Epidermal melanocyte (primary cell): Measurements from ENCODE around the gene CISH.

Source experiments
- DNase-seq: peaks from one replicate; pipeline ENCODE4 v3.0.0; 2011; ENCODE audit warnings: low spot score; ENCODE audit not compliant: insufficient read length

The CISH gene

GRCh38 chr3:50637945-50638344 lies 26.4 kb upstream of the CISH start:
- no peak for DNase-seq

DNA sequence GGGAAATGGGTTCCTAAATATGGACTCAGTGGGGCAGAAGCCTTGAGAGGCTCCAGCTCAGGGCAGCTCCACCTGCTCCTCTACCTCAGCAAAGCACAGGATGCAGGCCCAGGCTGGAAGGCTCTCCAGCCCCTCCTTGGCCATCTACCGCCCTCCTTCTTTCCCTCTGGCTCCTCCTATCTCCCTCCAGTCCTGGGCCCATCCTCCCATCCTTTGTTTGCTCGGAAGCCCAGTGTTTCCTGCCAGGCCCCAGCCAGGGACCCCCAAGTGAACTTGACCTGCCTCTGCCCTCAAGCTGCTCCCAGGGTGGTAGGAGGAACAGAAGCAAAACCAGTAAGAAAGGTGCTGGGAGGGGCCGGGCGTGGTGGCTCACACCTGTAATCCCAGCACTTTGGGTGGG lies 25.4 kb upstream of the CISH start:
- DNase-seq, result no peak

GRCh38 chr3:50635066-50635465 lies 23.5 kb upstream of the CISH start:
- no peak for DNase-seq

DNA sequence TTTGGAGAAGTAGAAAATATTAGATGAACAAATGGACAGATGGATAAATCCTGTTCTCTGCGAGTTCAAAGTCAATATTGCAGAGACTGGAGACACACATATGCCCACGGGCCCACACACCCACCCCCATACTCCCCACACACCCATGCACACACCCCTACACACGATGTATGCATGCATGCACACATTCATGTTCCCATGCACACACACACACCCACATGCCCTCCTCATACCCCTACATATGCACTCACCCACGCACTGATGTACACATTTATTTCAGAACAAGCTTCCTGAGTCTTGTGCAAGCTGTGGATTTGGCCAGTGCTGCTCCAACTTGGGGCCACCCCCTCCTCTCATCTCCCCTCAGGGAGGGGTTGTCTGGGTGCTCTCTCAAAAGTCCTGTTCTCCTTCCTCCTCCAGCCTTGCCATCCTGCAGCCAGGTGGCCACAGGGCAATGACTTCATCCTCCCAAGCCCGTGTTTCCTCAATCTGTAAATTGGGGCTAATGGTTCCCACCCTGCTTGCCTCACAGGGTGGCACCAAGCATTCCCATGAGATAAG lies 21.7 kb upstream of the CISH start:
- DNase-seq, result no peak

DNA sequence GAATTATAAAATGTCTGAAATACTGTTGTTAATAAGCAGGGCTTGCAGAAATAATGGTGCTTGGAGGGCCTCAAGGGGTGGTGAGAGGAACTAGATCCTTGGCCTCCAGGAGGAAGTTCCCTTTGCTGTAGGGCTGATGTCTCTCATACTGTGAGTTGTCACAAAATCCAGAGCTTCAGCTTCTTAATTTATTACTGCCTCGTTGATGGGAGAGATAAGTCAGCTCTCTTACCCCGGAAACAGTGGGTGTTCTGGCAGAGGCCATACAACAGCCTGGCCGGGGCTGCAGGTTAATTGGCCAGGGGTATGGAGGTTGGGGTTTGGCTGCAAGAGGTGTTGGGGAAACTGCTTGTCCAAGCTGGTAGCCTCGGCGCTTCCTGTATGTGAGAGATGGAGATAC lies 20.9 kb upstream of the CISH start:
- no peak for DNase-seq

- DNase-seq, result no peak
Observed at GRCh38 chr3:50630877-50631276, 19.3 kb upstream of the CISH start.

- DNase-seq, result no peak
Observed at GRCh38 chr3:50630394-50630793, 18.8 kb upstream of the CISH start.

GRCh38 chr3:50628601-50629000 lies 17.0 kb upstream of the CISH start:
- no peak for DNase-seq

- no peak for DNase-seq
Observed at GRCh38 chr3:50627407-50628051, 16.0 kb upstream of the CISH start.

GRCh38 chr3:50626401-50626800 lies 14.8 kb upstream of the CISH start:
- no peak for DNase-seq

- DNase-seq, result no peak
Observed at GRCh38 chr3:50625231-50626182, 13.9 kb upstream of the CISH start.

DNA sequence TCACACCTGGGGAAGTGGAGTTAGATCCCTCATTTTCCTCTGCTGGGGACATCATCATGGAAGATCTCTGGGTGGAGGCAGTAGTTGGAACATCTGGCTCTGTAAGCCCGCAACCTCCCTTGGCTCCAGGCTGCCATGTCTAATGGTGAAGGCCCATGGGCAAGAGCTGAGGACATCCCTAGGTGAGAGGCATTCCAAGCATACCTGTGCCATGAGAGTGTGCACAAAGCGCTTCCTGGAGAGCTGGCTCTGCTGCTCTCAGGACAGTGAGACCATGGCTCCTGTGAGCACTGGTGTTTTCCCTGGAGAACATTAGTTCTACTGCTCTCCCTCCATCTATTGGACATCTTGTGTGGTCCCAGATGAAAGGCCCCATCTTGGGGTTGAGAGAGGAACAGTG lies 13.1 kb upstream of the CISH start:
- no peak for DNase-seq

DNA sequence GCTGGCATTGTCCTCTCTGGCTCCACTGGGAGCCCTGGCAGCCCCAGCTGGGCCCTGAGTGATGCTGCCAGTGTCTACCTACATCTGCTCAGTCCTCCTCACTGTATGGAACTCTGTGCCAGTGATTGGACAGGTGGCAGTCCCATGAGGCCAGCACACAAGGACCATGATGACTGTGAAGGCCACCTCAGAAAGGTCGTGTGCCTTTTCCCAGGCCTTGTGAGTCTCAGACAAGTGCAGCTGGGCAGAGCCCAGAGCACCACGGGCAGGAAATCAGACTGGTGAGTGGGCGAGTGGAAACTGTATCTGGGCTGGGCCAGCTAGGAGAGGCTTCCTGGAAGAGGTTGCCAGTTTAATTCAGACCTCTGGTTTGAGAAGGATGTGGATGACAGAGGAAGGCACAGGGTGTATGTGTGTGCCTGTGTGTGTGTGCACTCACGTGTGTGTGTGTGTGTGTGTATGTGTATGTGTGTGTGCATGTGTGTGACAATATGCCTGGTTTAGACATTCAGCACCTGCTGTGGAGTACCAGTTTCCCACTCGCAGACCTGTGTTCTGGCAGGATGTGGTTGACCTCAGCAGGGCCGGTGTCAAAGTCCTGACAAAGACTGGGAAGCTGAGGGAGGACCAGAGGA lies 12.4 kb upstream of the CISH start:
- DNase-seq, result no peak

- no peak for DNase-seq
Observed at GRCh38 chr3:50622881-50623280, 11.3 kb upstream of the CISH start.

DNA sequence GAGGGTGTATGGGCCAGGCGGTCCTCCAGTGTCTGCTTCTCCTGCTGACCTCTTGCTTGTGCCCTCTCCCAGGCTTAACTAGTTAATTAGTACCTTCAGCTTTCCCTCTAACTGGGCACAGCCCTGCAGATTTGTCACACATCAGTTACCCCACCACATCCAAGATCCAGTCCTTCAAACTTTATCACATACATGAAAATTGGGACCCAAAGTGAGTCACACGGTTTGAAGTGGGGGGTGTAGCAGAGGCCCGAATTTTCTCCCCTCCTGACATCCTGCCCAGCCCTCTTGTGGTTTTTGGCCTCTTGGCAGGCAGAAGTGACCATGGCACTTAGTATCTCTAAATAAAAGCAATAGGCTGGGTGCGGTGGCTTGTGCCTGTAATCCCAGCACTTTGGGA lies 9.2 kb upstream of the CISH start:
- DNase-seq, result no peak

DNA sequence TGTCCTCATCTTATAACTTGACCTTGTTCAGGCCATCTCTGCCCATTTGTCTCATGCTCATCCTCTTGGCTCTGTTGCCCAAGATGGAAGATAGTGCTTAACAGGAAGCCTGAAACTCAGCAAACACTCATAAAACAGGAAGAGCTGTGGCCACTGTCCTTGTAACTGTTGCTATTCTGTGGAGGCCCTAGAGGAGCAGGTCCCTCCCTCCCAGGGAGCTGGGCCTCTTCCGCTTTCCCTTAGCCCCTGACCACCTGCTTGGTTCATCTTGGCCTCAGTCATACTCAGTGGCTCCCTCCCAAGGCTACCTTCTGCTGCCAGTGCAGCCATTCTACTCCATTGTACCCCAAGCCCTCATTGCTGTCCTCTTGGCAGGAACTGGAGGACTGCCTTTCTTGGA lies 8.8 kb upstream of the CISH start:
- DNase-seq, result no peak

GRCh38 chr3:50617911-50618481 lies 6.4 kb upstream of the CISH start:
- no peak for DNase-seq

- DNase-seq, result no peak
Observed at GRCh38 chr3:50617096-50617791, 5.7 kb upstream of the CISH start, which contains the start of gene MAPKAPK3. Gene MAPKAPK3, plus strand, starts transcription at chr3:50617151. Its CDS starts 415 bp downstream, at chr3:50617566.

- DNase-seq, result peak; percentile 93
Observed at GRCh38 chr3:50616770-50617095, 5.2 kb upstream of the CISH start.

- peak; percentile 72 for DNase-seq
Observed at GRCh38 chr3:50616003-50616769, 4.6 kb upstream of the CISH start.
